Osteocyte (in vitro differentiated cells): ENCODE measurements around the gene KLHL3. TPM values are rescaled to one million over a fixed set of nuclear protein-coding genes. Genes with fewer than 3 reads are reported as not detected.

Source experiments
- DNase-seq: peaks from one replicate; pipeline ENCODE4 v3.0.0; 2021; ENCODE audit warnings: mixed read lengths; ENCODE audit not compliant: unreplicated experiment; ENCODE audit errors: extremely low spot score
- H3K27ac Mint-ChIP-seq: one replicate; pipeline ENCODE4 v1.8.0; 2021; ENCODE audit warnings: mild to moderate bottlenecking, mixed read lengths; ENCODE audit not compliant: unreplicated experiment
- H3K27me3 Mint-ChIP-seq: one replicate; pipeline ENCODE4 v1.8.0; 2021; ENCODE audit warnings: mixed read lengths; ENCODE audit not compliant: unreplicated experiment
- H3K36me3 Mint-ChIP-seq: one replicate; pipeline ENCODE4 v1.8.0; 2021; ENCODE audit warnings: mixed read lengths; ENCODE audit not compliant: unreplicated experiment
- H3K4me1 Mint-ChIP-seq: one replicate; pipeline ENCODE4 v1.8.0; 2021; ENCODE audit warnings: mixed read lengths; ENCODE audit not compliant: unreplicated experiment
- H3K4me3 Mint-ChIP-seq: one replicate; pipeline ENCODE4 v1.8.0; 2021; ENCODE audit warnings: mild to moderate bottlenecking, moderate library complexity, mixed read lengths; ENCODE audit not compliant: unreplicated experiment
- H3K9me3 Mint-ChIP-seq: one replicate; pipeline ENCODE4 v1.8.0; 2021; ENCODE audit warnings: mixed read lengths; ENCODE audit not compliant: unreplicated experiment
- CTCF ChIP-seq: fragments of 200-600 bp; sonication (generic); IDR thresholded peaks from 2 replicates; pipeline ENCODE4 v1.5.0; 2021; ENCODE audit warnings: antibody characterized with exemption, mild to moderate bottlenecking, moderate library complexity
- total RNA-seq: library from RNA; stranded (reverse); gene quantifications from 2 replicates; pipeline ENCODE4 v1.2.1, GENCODE V29; 2021

KLHL3 gene
- total RNA-seq, 1 donor from 2014 or later = 3.1 TPM

DNA sequence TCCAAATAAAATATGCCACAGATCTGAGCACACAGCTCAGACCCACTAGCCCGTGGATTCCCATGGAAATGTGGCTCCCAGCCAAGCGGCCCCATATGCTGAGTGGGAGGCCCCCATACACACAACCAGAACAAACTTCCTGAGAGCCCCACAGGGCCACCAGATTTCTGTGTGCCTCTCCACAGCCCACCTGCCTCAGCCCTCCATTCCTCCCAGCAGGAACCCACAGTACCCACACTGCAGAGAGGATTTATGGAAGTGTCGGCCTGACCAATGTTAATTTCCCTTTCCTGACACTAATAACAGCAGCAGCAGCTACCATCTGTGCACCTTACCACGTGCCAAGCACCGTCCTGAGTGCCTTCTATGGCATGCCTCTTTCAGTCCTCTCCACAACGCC lies 137.5 kb downstream of the KLHL3 start:
- DNase-seq = no peak
- no peak overlapping the region for H3K27ac Mint-ChIP-seq
- no peaks in the 10 kb centered on the region for H3K9me3 Mint-ChIP-seq
- no peak for TF ChIP-seq CTCF
- H3K4me3 Mint-ChIP-seq = no peak overlapping the region
- H3K4me1 Mint-ChIP-seq = no peaks in the 10 kb centered on the region
- peaks cover 67% of the 10 kb centered on the region for H3K27me3 Mint-ChIP-seq
- H3K36me3 Mint-ChIP-seq = no peaks in the 10 kb centered on the region

DNA sequence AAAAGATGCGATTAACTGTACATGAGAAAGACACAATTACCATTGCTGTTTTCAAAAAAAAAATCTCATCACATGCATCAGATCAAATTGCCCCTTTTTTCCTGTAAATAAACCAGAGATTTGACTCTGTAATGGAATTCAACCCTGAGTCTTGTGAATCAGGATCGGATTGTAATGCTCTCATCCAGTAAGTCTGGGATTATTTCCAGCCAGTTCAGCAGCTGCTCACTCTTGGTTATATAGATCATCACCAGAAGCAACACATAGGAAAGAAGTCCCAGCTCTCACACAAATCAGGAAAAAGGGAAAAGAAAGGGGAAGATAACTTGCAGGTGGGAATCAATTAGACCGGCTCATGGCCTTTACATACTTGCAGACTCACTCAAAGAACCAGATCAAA lies 138.9 kb downstream of the KLHL3 start:
- no peak for TF ChIP-seq CTCF
- DNase-seq = no peak
- Mint-ChIP-seq H3K27ac (no peak overlapping the region), H3K9me3 (peaks cover 6% of the 10 kb centered on the region), H3K4me1 (no peaks in the 10 kb centered on the region), H3K36me3 (no peaks in the 10 kb centered on the region), H3K27me3 (peaks cover 76% of the 10 kb centered on the region), H3K4me3 (no peak overlapping the region)

DNA sequence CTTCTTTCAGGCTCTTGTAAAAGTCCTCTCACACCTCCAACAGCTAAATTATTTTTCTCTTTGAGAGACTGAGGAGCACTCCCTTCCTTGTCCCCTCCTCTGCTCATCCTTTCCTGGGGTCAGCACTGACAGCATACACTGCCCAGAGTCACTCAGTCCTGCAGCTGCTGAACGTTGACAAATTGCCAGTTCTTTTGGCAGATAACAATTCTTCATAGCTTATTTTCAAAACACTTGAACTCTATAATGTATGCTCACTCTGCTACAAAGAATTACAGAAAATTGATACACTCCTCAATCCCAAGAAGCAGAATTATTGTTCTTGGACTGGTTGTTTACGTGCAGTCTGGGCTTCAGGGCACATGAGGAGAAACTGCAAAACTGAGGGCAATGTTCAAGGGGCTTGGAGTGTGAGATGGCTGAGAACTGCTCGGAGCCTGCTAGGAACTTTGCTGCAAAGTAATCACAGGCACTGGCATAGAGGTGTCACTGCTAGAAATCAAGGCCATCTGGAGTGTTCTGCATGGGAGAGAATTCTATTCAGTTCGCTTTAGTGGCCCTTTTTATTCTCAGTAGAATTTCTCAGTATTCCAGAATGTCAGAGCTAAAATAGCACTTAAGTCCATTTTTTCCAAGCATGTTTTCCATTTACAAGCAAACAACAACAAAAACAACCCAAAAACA lies 140.4 kb downstream of the KLHL3 start:
- Mint-ChIP-seq H3K27me3 (peaks cover 76% of the 10 kb centered on the region), H3K27ac (no peak overlapping the region), H3K36me3 (no peaks in the 10 kb centered on the region), H3K4me1 (no peaks in the 10 kb centered on the region), H3K9me3 (peaks cover 12% of the 10 kb centered on the region), H3K4me3 (no peak overlapping the region)
- peak; percentile 13 for DNase-seq
- TF ChIP-seq CTCF = no peak

GRCh38 chr5:137594717-137595116 lies 141.2 kb downstream of the KLHL3 start:
- Mint-ChIP-seq H3K4me3 (no peak overlapping the region), H3K36me3 (no peaks in the 10 kb centered on the region), H3K4me1 (no peaks in the 10 kb centered on the region), H3K27me3 (peaks cover 78% of the 10 kb centered on the region), H3K9me3 (peaks cover 12% of the 10 kb centered on the region), H3K27ac (no peak overlapping the region)
- peak; percentile 11 for DNase-seq
- no peak for TF ChIP-seq CTCF

- DNase-seq = no peak
- Mint-ChIP-seq H3K27me3 (peaks cover 75% of the 10 kb centered on the region), H3K9me3 (peaks cover 12% of the 10 kb centered on the region), H3K36me3 (no peaks in the 10 kb centered on the region), H3K4me1 (no peaks in the 10 kb centered on the region), H3K4me3 (no peak overlapping the region), H3K27ac (no peak overlapping the region)
- TF ChIP-seq CTCF = no peak
Measured at GRCh38 chr5:137592317-137592716, 143.6 kb downstream of the KLHL3 start.
